ENCODE results near the gene CCR3.
"Not testable (repeated sequence)": the region's sequence is repeated elsewhere in the genome, so short reads cannot be mapped to it uniquely, and the experiment has no call there.

Gene CCR3

GRCh38 chr3:46242120-46242519 is at the start of gene CCR3:
Gene CCR3 (plus strand): TSS chr3:46242460. CDS start chr3:46265159, 22,699 bp downstream.
- DNase-seq (ENCODE audit: low read depth) = no peak

GRCh38 chr3:46192939-46193338 is 49.3 kb upstream of the CCR3 start:
- no peak for DNase-seq (ENCODE audit: low read depth)

GRCh38 chr3:46193436-46193835 is 48.8 kb upstream of the CCR3 start:
- no peak for DNase-seq (ENCODE audit: low read depth)

GRCh38 chr3:46194868-46195553 is 47.2 kb upstream of the CCR3 start:
- DNase-seq (ENCODE audit: low read depth) = no peak

GRCh38 chr3:46196261-46196957 is 45.9 kb upstream of the CCR3 start:
- DNase-seq (ENCODE audit: low read depth) = no peak

GRCh38 chr3:46200211-46200610 is 42.0 kb upstream of the CCR3 start:
- no peak for DNase-seq (ENCODE audit: low read depth)

- no peak for DNase-seq (ENCODE audit: low read depth)
Measured at GRCh38 chr3:46200790-46201189, 41.5 kb upstream of the CCR3 start.

GRCh38 chr3:46202535-46202934 is 39.7 kb upstream of the CCR3 start:
- DNase-seq (ENCODE audit: low read depth) = no peak

- no peak for DNase-seq (ENCODE audit: low read depth)
Measured at GRCh38 chr3:46203681-46204080, 38.6 kb upstream of the CCR3 start.

- no peak for DNase-seq (ENCODE audit: low read depth)
Measured at GRCh38 chr3:46205286-46205960, 36.8 kb upstream of the CCR3 start.

- no peak for DNase-seq (ENCODE audit: low read depth)
Measured at GRCh38 chr3:46206282-46207015, 35.8 kb upstream of the CCR3 start.

- DNase-seq (ENCODE audit: low read depth) = not testable (repeated sequence)
Measured at GRCh38 chr3:46207514-46207913, 34.7 kb upstream of the CCR3 start.

GRCh38 chr3:46208167-46208704 is 34.0 kb upstream of the CCR3 start, which contains the start of gene CCR1:
Gene CCR1 (minus strand): TSS chr3:46208313. CDS start chr3:46204313, 4,000 bp downstream.
- DNase-seq (ENCODE audit: low read depth) = no peak

GRCh38 chr3:46209053-46209452 is 33.2 kb upstream of the CCR3 start:
- DNase-seq (ENCODE audit: low read depth) = no peak

- no peak for DNase-seq (ENCODE audit: low read depth)
Measured at GRCh38 chr3:46209746-46210470, 32.4 kb upstream of the CCR3 start.

- no peak for DNase-seq (ENCODE audit: low read depth)
Measured at GRCh38 chr3:46212101-46212500, 30.2 kb upstream of the CCR3 start.

GRCh38 chr3:46213201-46213600 is 29.1 kb upstream of the CCR3 start:
- DNase-seq (ENCODE audit: low read depth) = no peak

- no peak for DNase-seq (ENCODE audit: low read depth)
Measured at GRCh38 chr3:46214751-46215352, 27.4 kb upstream of the CCR3 start.

GRCh38 chr3:46215810-46216414 is 26.3 kb upstream of the CCR3 start:
- DNase-seq (ENCODE audit: low read depth) = no peak

GRCh38 chr3:46218196-46218709 is 24.0 kb upstream of the CCR3 start:
- no peak for DNase-seq (ENCODE audit: low read depth)

All from activated T-helper 1 cell treated with Interleukin-2 at 50 U/mL for 16 hours (primary cell).